GM23248 (cell line): ENCODE results near the gene PNPLA7. TPM values are rescaled to one million over a fixed set of nuclear protein-coding genes. Genes with fewer than 3 reads are reported as not detected.
A peak's percentile ranks its signal among the peaks of the same experiment; 100 is the strongest.

Source experiments
- DNase-seq: peaks from one replicate; pipeline ENCODE4 v3.0.0-alpha.2; 2015
- H2AFZ ChIP-seq: fragments of 200-600 bp; sonication (generic); 2 replicates; pipeline ENCODE4 v1.6.1; 2016; ENCODE audit warnings: antibody characterized with exemption
- H3F3A ChIP-seq: fragments of 200-600 bp; sonication (generic); 2 replicates; pipeline ENCODE4 v1.6.1; 2016; ENCODE audit warnings: mild to moderate bottlenecking, antibody characterized with exemption, mixed run types; ENCODE audit not compliant: insufficient read depth
- H3K27ac ChIP-seq: fragments of 200-600 bp; sonication (generic); 2 replicates; pipeline ENCODE4 v1.5.1; 2016; ENCODE audit warnings: mild to moderate bottlenecking
- H3K27me3 ChIP-seq: fragments of 200-600 bp; sonication (generic); replicated peaks from 2 replicates; pipeline ENCODE4 v1.6.1; 2016; ENCODE audit warnings: mild to moderate bottlenecking; ENCODE audit not compliant: insufficient read depth
- H3K36me3 ChIP-seq: fragments of 200-600 bp; sonication (generic); 2 replicates; pipeline ENCODE4 v1.6.1; 2016; ENCODE audit warnings: low read depth, mild to moderate bottlenecking
- H3K4me1 ChIP-seq: fragments of 200-600 bp; sonication (generic); 2 replicates; pipeline ENCODE4 v1.6.1; 2016; ENCODE audit warnings: mild to moderate bottlenecking; ENCODE audit not compliant: insufficient read depth
- H3K4me2 ChIP-seq: fragments of 200-600 bp; sonication (generic); one replicate; pipeline ENCODE4 v1.6.1; 2016; ENCODE audit warnings: mild to moderate bottlenecking; ENCODE audit not compliant: unreplicated experiment
- H3K4me3 ChIP-seq: fragments of 200-600 bp; sonication (generic); 2 replicates; pipeline ENCODE4 v1.5.1; 2016; ENCODE audit warnings: mild to moderate bottlenecking
- H3K79me2 ChIP-seq: fragments of 200-600 bp; sonication (generic); 2 replicates; pipeline ENCODE4 v1.6.1; 2016; ENCODE audit warnings: mild to moderate bottlenecking; ENCODE audit not compliant: insufficient read depth
- H3K9ac ChIP-seq: fragments of 200-600 bp; sonication (generic); 2 replicates; pipeline ENCODE4 v1.6.1; 2016; ENCODE audit warnings: mild to moderate bottlenecking
- H3K9me2 ChIP-seq: fragments of 200-600 bp; sonication (generic); 2 replicates; pipeline ENCODE4 v1.6.1; 2016; ENCODE audit warnings: mixed run types, mild to moderate bottlenecking, moderate library complexity; ENCODE audit not compliant: insufficient read depth
- H3K9me3 ChIP-seq: fragments of 200-600 bp; sonication (generic); one replicate; pipeline ENCODE4 v1.6.1; 2017; ENCODE audit warnings: low read depth
- H4K20me1 ChIP-seq: fragments of 200-600 bp; sonication (generic); 2 replicates; pipeline ENCODE4 v1.6.0; 2016; ENCODE audit not compliant: insufficient read depth
- EZH2 ChIP-seq: fragments of 200-600 bp; sonication (generic); IDR thresholded peaks from 2 replicates; pipeline ENCODE4 v1.6.1; 2018; ENCODE audit warnings: antibody characterized with exemption, mild to moderate bottlenecking; ENCODE audit not compliant: insufficient read depth, poor library complexity, severe bottlenecking
- EZH2phosphoT487 ChIP-seq: fragments of 200-600 bp; sonication (generic); IDR thresholded peaks from 2 replicates; pipeline ENCODE4 v1.6.1; 2018; ENCODE audit warnings: antibody characterized with exemption, moderate library complexity, mild to moderate bottlenecking, low read depth; ENCODE audit not compliant: insufficient read depth
- WGBS, 2 experiments: methylation state at CpG; one replicate each; pipeline ENCODE4 v1.1.6; 2015 to 2017; ENCODE audit warnings: low lambda C conversion rate in 2 of 2, low coverage in 1 of 2; ENCODE audit errors: missing lambda C conversion rate in 2 of 2; 5-methylcytosine and 5-hydroxymethylcytosine counted together
- in situ Hi-C: fragments of 300-500 bp; cut with MboI; formaldehyde crosslinking; loops from 2 replicates; pipeline ENCODE4 v1.15.0; 2020
- polyA plus RNA-seq: library from polyadenylated mRNA; unstranded; fragments of >200 nt; fragmentation: Nextera tagmentation; extraction: Ambion mirVana; gene quantifications from 2 replicates; pipeline ENCODE4 v1.2.1, GENCODE V29; 2016
- total RNA-seq: library from RNA; depleted of rRNA; stranded (reverse); fragments of >200 nt; shearing (Covaris generic); gene quantifications from 2 replicates; pipeline ENCODE4 v1.2.3, GENCODE V29; 2014

Gene PNPLA7
- total and polyA plus RNA-seq, 2 experiments from 2014 or later = 0.54 to 0.59 TPM

GRCh38 chr9:137482094-137482781 is 68.0 kb downstream of the PNPLA7 start:
- Histone ChIP-seq H3K4me3 (no peak overlapping the region), H3K9me2 (no peaks in the 10 kb centered on the region), H4K20me1 (no peaks in the 10 kb centered on the region), H3K79me2 (no peaks in the 10 kb centered on the region), H3K9ac (no peak overlapping the region), H3K27ac (no peak overlapping the region), H3K4me2 (no peak overlapping the region), H2AFZ (no peak overlapping the region), H3K36me3 (no peaks in the 10 kb centered on the region), H3F3A (no peaks in the 10 kb centered on the region), H3K9me3 (no peaks in the 10 kb centered on the region), H3K27me3 (no peaks in the 10 kb centered on the region), H3K4me1 (no peaks in the 10 kb centered on the region)
- no peak for TF ChIP-seq EZH2
- no peak for TF ChIP-seq EZH2phosphoT487
- peak; percentile 74 for DNase-seq
- WGBS, 2 experiments = 77 to 80% methylated on average over 26 of the region's 26 CpGs
- in situ Hi-C loops = no loop called here

- H3K4me2 ChIP-seq = no peak overlapping the region
- no peak for DNase-seq
- H3K9ac ChIP-seq = no peak overlapping the region
- H2AFZ ChIP-seq = no peak overlapping the region
- H3K36me3 ChIP-seq = no peaks in the 10 kb centered on the region
- H3K9me3 ChIP-seq = no peaks in the 10 kb centered on the region
- H4K20me1 ChIP-seq = no peaks in the 10 kb centered on the region
- no peak overlapping the region for H3K4me3 ChIP-seq
- WGBS, 2 experiments = 83 to 86% methylated on average over 38 of the region's 38 CpGs
- TF ChIP-seq EZH2 (no peak), EZH2phosphoT487 (no peak)
- H3K79me2 ChIP-seq = no peaks in the 10 kb centered on the region
- in situ Hi-C loops = no loop called here
- H3K4me1 ChIP-seq = no peaks in the 10 kb centered on the region
- H3F3A ChIP-seq = no peaks in the 10 kb centered on the region
- H3K9me2 ChIP-seq = no peaks in the 10 kb centered on the region
- no peaks in the 10 kb centered on the region for H3K27me3 ChIP-seq
- no peak overlapping the region for H3K27ac ChIP-seq
These were observed 69.2 kb downstream of the PNPLA7 start for GRCh38 chr9:137480686-137481683.

- H3K9me2 ChIP-seq = no peaks in the 10 kb centered on the region
- in situ Hi-C loops = no loop called here
- no peak overlapping the region for H3K9ac ChIP-seq
- no peaks in the 10 kb centered on the region for H3K36me3 ChIP-seq
- no peaks in the 10 kb centered on the region for H3K4me1 ChIP-seq
- no peak overlapping the region for H2AFZ ChIP-seq
- H4K20me1 ChIP-seq = no peaks in the 10 kb centered on the region
- no peak for DNase-seq
- H3K4me3 ChIP-seq = no peak overlapping the region
- no peaks in the 10 kb centered on the region for H3F3A ChIP-seq
- H3K9me3 ChIP-seq = no peaks in the 10 kb centered on the region
- TF ChIP-seq EZH2phosphoT487 (no peak), EZH2 (no peak)
- no peak overlapping the region for H3K4me2 ChIP-seq
- H3K27me3 ChIP-seq = no peaks in the 10 kb centered on the region
- no peak overlapping the region for H3K27ac ChIP-seq
- H3K79me2 ChIP-seq = no peaks in the 10 kb centered on the region
- 85 to 88% methylated on average over 28 to 29 of the region's 32 CpGs for WGBS, 2 experiments
These were observed 70.1 kb downstream of the PNPLA7 start for GRCh38 chr9:137479892-137480685.
